Measurements from ENCODE around the gene KIAA0930.

GRCh38 chr22:45238957-45239680 is 1.6 kb downstream of the KIAA0930 start:
- TF ChIP-seq GABPA (IDR thresholded peaks at IDR 0.05; ENCODE audit: low read depth) = no peak
- TF ChIP-seq USF1 (IDR thresholded peaks at IDR 0.05; ENCODE audit: borderline replicate concordance, low read depth) = no peak
- TF ChIP-seq POLR2AphosphoS5 (IDR thresholded peaks at IDR 0.05; ENCODE audit: low read depth, low read length) = no peak
- no peak for TF ChIP-seq CTCF (IDR thresholded peaks at IDR 0.05)
- no peak for TF ChIP-seq PBX3 (IDR thresholded peaks at IDR 0.05)
- TF ChIP-seq USF2 (IDR thresholded peaks at IDR 0.05; ENCODE audit: borderline replicate concordance, low read depth, low read length) = no peak
- no peak for TF ChIP-seq FOXJ3 (CRISPR knock-in tag; IDR thresholded peaks at IDR 0.05)
- TF ChIP-seq TAF1 (IDR thresholded peaks at IDR 0.05; ENCODE audit: borderline replicate concordance, low read depth, low read length) = no peak
- TF ChIP-seq IRF3 (IDR thresholded peaks at IDR 0.05; ENCODE audit: low read depth, low read length) = no peak
- no peak for TF ChIP-seq EP300 (IDR thresholded peaks at IDR 0.05; ENCODE audit: borderline replicate concordance in 1 of 2, low read depth in 1 of 2, low read length in 1 of 2)
- no peak for TF ChIP-seq EZH2phosphoT487 (IDR thresholded peaks at IDR 0.05; ENCODE audit: borderline replicate concordance, low read depth)
- TF ChIP-seq ZBTB33 (IDR thresholded peaks at IDR 0.05; ENCODE audit: borderline replicate concordance, low read depth) = no peak
